GM12892 (cell line): ENCODE measurements around the gene CCDC167.

ENCODE experiments used
- POLR2A ChIP-seq: IDR thresholded peaks from 2 replicates; pipeline ENCODE4 v1.6.1; 2011; ENCODE audit warnings: low read depth, low read length, control low read depth
- POLR2AphosphoS5 ChIP-seq: IDR thresholded peaks from 2 replicates; pipeline ENCODE4 v1.6.1; 2011; ENCODE audit warnings: low read depth, low read length, control low read depth

DNA sequence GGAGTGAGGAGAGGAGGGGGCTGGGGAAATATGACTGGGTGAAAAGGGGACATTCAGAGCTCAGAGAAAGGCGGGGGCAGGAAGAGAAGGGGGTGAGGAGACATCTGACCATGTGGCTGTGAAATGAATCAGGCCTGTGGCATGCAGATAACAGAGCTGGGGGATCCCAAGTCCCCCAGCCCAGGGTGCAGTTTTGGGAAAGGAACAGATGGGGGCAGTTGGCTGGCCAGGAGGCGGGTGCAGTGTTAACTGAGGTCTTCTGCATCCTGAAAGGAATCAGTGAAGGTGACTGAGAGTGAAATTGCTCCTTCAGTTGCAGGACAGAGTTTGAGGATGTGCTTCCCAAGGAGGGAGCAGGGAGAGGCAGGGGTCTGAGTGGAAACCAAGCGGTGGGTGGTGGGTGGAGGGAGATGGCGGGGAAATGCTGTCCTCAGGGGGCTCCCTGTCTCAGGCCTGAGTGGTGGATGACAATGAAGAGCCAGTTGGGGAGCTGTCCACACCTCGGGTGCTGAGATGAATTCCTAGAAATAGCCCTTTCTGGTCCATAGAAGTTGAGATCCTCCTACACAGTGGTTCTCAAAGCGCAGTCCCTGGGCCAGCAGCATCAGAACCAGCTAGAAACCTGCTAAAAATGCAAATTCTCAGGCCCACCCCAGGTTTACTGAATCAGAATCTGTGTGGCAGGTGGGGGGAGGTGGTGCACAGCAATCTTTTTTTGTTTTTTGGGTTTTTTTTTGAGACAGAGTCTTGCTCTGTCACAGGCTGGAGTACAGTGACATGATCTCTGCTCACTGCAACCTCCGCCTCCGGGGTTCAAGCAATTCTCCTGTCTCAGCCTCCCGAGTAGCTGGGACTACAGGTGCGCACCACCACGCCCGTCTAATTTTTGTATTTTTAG, 26.0 kb upstream of the CCDC167 start:
- no peak for TF ChIP-seq POLR2A
- TF ChIP-seq POLR2AphosphoS5 = no peak
